Upper lobe of left lung (tissue), 4 donors: ENCODE measurements around the gene SYT5.

Experiments
- CTCF ChIP-seq, 6 experiments: fragments of 450-650 bp in 4 of 6; fragments of 200-600 bp in 2 of 6; sonication (generic) in 2 of 6; IDR thresholded peaks; one replicate each; pipeline ENCODE4 v1.5.1; 2016 to 2019; ENCODE audit warnings: antibody characterized with exemption in 6 of 6
- EP300 ChIP-seq, 4 donors: sonication (generic); formaldehyde crosslinking; IDR thresholded peaks; one replicate each; pipeline ENCODE4 v1.5.1; 2017; ENCODE audit warnings: antibody characterized with exemption in 4 of 4, control low read depth in 2 of 4

- no peak for TF ChIP-seq EP300 (IDR thresholded peaks at IDR 0.05)
- no peak for TF ChIP-seq CTCF (IDR thresholded peaks at IDR 0.05)
Observed at GRCh38 chr19:55146705-55147273, 33.3 kb downstream of the SYT5 start.
